H9 (cell line): ENCODE data around the gene MBD2. TPM values are rescaled to one million over a fixed set of nuclear protein-coding genes. Genes with fewer than 3 reads are reported as not detected.

Experiments
- DNase-seq: peaks from one replicate; pipeline ENCODE4 v3.0.0-alpha.2; 2017
- H2AFZ ChIP-seq: one replicate; pipeline ENCODE4 v1.6.1; 2013; ENCODE audit warnings: mild to moderate bottlenecking, low read length, control low read depth, moderate library complexity
- H2AK5ac ChIP-seq: 2 replicates; pipeline ENCODE4 v1.6.1; 2013; ENCODE audit warnings: low read length, control low read depth, mixed read lengths; ENCODE audit not compliant: insufficient read length
- H2BK120ac ChIP-seq: one replicate; pipeline ENCODE4 v1.6.1; 2013; ENCODE audit warnings: low read depth, mild to moderate bottlenecking, low read length, control low read depth, inconsistent platforms; ENCODE audit not compliant: poor library complexity, severe bottlenecking
- H2BK12ac ChIP-seq: 2 replicates; pipeline ENCODE4 v1.6.1; 2013; ENCODE audit warnings: low read length, control low read depth, mixed read lengths, low read depth; ENCODE audit not compliant: insufficient read length
- H2BK15ac ChIP-seq: 2 replicates; pipeline ENCODE4 v1.6.1; 2013; ENCODE audit warnings: low read depth, low read length, control low read depth
- H2BK20ac ChIP-seq: one replicate; pipeline ENCODE4 v1.6.1; 2013; ENCODE audit warnings: low read depth, mild to moderate bottlenecking, low read length, control low read depth, inconsistent platforms; ENCODE audit not compliant: poor library complexity, severe bottlenecking
- H2BK5ac ChIP-seq: 2 replicates; pipeline ENCODE4 v1.6.1; 2013; ENCODE audit warnings: low read length, control low read depth, mixed read lengths; ENCODE audit not compliant: insufficient read length
- H3K14ac ChIP-seq: 2 replicates; pipeline ENCODE4 v1.6.1; 2013; ENCODE audit warnings: low read length, control low read depth; ENCODE audit not compliant: insufficient read depth
- H3K18ac ChIP-seq: 2 replicates; pipeline ENCODE4 v1.6.1; 2013; ENCODE audit warnings: low read depth, mild to moderate bottlenecking, mixed read lengths, low read length, control low read depth; ENCODE audit not compliant: insufficient read length
- H3K23ac ChIP-seq: 2 replicates; pipeline ENCODE4 v1.6.1; 2013; ENCODE audit warnings: low read length, control low read depth, mixed read lengths, low read depth; ENCODE audit not compliant: insufficient read length
- H3K23me2 ChIP-seq: 2 replicates; pipeline ENCODE4 v1.6.1; 2013; ENCODE audit warnings: low read depth, mild to moderate bottlenecking, mixed read lengths, low read length, control low read depth; ENCODE audit not compliant: insufficient read length, poor library complexity, severe bottlenecking
- H3K27ac ChIP-seq: 2 replicates; pipeline ENCODE4 v1.5.1; 2013; ENCODE audit warnings: low read length, control low read depth, mixed read lengths, low read depth; ENCODE audit not compliant: insufficient read length
- H3K27me3 ChIP-seq: 2 replicates; pipeline ENCODE4 v1.6.1; 2013; ENCODE audit warnings: low read length, control low read depth, inconsistent platforms; ENCODE audit not compliant: insufficient read depth
- H3K4ac ChIP-seq: 2 replicates; pipeline ENCODE4 v1.6.1; 2013; ENCODE audit warnings: low read depth, mild to moderate bottlenecking, control low read depth, inconsistent platforms, low read length, moderate library complexity
- H3K4me1 ChIP-seq: 2 replicates; pipeline ENCODE4 v1.6.1; 2013; ENCODE audit warnings: low read length, control low read depth, inconsistent platforms; ENCODE audit not compliant: insufficient read depth
- H3K4me2 ChIP-seq: 2 replicates; pipeline ENCODE4 v1.6.1; 2013; ENCODE audit warnings: low read length, control low read depth, mixed read lengths; ENCODE audit not compliant: insufficient read length, insufficient read depth
- H3K56ac ChIP-seq: 2 replicates; pipeline ENCODE4 v1.6.1; 2013; ENCODE audit warnings: low read depth, mild to moderate bottlenecking, mixed read lengths, low read length, control low read depth; ENCODE audit not compliant: insufficient read length
- H3K79me1 ChIP-seq: 2 replicates; pipeline ENCODE4 v1.6.1; 2013; ENCODE audit warnings: low read depth, mild to moderate bottlenecking, moderate library complexity, low read length, control low read depth, inconsistent platforms; ENCODE audit not compliant: insufficient read depth, poor library complexity, severe bottlenecking
- H3K79me2 ChIP-seq: 2 replicates; pipeline ENCODE4 v1.6.1; 2013; ENCODE audit warnings: low read length, control low read depth, inconsistent platforms; ENCODE audit not compliant: insufficient read depth
- H3K9ac ChIP-seq: 2 replicates; pipeline ENCODE4 v1.6.1; 2013; ENCODE audit warnings: low read length, control low read depth, mixed read lengths; ENCODE audit not compliant: insufficient read length; ENCODE audit errors: extremely low read depth
- H3K9me3 ChIP-seq: one replicate; pipeline ENCODE4 v1.6.1; 2013; ENCODE audit warnings: low read depth, low read length, inconsistent platforms; ENCODE audit not compliant: control insufficient read depth
- H3T11ph ChIP-seq: one replicate; pipeline ENCODE4 v1.6.1; 2013; ENCODE audit warnings: mild to moderate bottlenecking, low read length, control low read depth, inconsistent platforms
- H4K20me1 ChIP-seq: one replicate; pipeline ENCODE4 v1.6.1; 2013; ENCODE audit not compliant: control insufficient read depth, insufficient read length, insufficient read depth
- H4K5ac ChIP-seq: 2 replicates; pipeline ENCODE4 v1.6.1; 2013; ENCODE audit warnings: low read depth, mild to moderate bottlenecking, mixed read lengths, low read length, control low read depth; ENCODE audit not compliant: insufficient read length
- H4K8ac ChIP-seq: replicated peaks from 2 replicates; pipeline ENCODE4 v1.6.1; 2013; ENCODE audit warnings: low read length, control low read depth, mixed read lengths, low read depth; ENCODE audit not compliant: insufficient read length
- H4K91ac ChIP-seq: 2 replicates; pipeline ENCODE4 v1.6.1; 2013; ENCODE audit warnings: low read depth, mild to moderate bottlenecking, moderate library complexity, mixed read lengths, low read length, control low read depth; ENCODE audit not compliant: insufficient read length
- H3K27ac Mint-ChIP-seq, 3 experiments: 2 replicates in 2 of 3; 3 replicates in 1 of 3; pipeline ENCODE4 v1.8.0; 2020 to 2021; ENCODE audit warnings: mixed read lengths in 3 of 3, mild to moderate bottlenecking in 1 of 3, moderate library complexity in 1 of 3
- H3K27me3 Mint-ChIP-seq: 2 replicates; pipeline ENCODE4 v1.8.0; 2021; ENCODE audit warnings: low read depth, mild to moderate bottlenecking, moderate library complexity, mixed read lengths
- H3K36me3 Mint-ChIP-seq, 3 experiments: 2 replicates in 2 of 3; 3 replicates in 1 of 3; pipeline ENCODE4 v1.8.0; 2020 to 2021; ENCODE audit warnings: low read depth in 3 of 3, mixed read lengths in 3 of 3; ENCODE audit not compliant: insufficient read depth in 1 of 3
- H3K4me1 Mint-ChIP-seq, 2 experiments: 2 replicates each; pipeline ENCODE4 v1.8.0; 2020; ENCODE audit warnings: mixed read lengths in 2 of 2
- H3K4me3 Mint-ChIP-seq, 2 experiments: 2 replicates in 1 of 2; 3 replicates in 1 of 2; pipeline ENCODE4 v1.8.0; 2020 to 2021; ENCODE audit warnings: mild to moderate bottlenecking in 2 of 2, mixed read lengths in 2 of 2, moderate library complexity in 1 of 2
- H3K9me3 Mint-ChIP-seq, 2 experiments: 2 replicates in 1 of 2; 3 replicates in 1 of 2; pipeline ENCODE4 v1.8.0; 2020; ENCODE audit warnings: mild to moderate bottlenecking in 2 of 2, mixed read lengths in 2 of 2, moderate library complexity in 1 of 2
- WGBS: extraction: QIAGEN DNeasy Blood & Tissue Kit; methylation state at CpG from one replicate; pipeline ENCODE4 v1.1.7; 2013; ENCODE audit warnings: missing lambda C conversion rate, low lambda C conversion rate, mixed read lengths; ENCODE audit not compliant: insufficient read length; ENCODE audit errors: extremely low coverage; 5-methylcytosine and 5-hydroxymethylcytosine counted together
- total RNA-seq: library from RNA; stranded (reverse); gene quantifications from 2 replicates; pipeline ENCODE4 v1.2.1, GENCODE V29; 2021
- TF ChIP-seq, protein P1 (sequence below): fragments of 200-600 bp; sonication (generic); conservative IDR thresholded peaks from 3 replicates; pipeline ENCODE4 v1.8.0; 2021; ENCODE audit warnings: antibody characterized with exemption, mild to moderate bottlenecking

The MBD2 gene
- total RNA-seq, 1 experiment from 2014 or later = 34.0 TPM

DNA sequence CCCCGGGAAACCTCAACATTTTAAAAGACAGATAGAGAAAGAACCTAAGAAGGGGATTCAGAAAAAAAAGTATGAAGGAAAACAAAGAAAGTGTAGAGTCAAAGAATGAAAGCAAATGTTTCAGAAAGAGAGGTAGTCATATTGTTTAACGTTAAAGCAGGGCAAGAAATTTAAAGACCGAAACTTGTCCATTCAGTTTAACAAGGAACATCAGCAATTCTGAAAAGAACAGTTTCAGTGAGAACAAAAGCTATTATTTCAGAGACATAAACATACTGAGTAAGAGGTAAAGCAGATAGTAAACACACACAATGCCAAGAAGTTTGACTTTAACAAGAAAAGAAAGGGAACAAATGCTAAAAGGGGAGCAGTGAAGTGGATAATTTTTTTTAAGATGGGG lies 41.1 kb downstream of the MBD2 start:
- TF ChIP-seq, protein P1, sequence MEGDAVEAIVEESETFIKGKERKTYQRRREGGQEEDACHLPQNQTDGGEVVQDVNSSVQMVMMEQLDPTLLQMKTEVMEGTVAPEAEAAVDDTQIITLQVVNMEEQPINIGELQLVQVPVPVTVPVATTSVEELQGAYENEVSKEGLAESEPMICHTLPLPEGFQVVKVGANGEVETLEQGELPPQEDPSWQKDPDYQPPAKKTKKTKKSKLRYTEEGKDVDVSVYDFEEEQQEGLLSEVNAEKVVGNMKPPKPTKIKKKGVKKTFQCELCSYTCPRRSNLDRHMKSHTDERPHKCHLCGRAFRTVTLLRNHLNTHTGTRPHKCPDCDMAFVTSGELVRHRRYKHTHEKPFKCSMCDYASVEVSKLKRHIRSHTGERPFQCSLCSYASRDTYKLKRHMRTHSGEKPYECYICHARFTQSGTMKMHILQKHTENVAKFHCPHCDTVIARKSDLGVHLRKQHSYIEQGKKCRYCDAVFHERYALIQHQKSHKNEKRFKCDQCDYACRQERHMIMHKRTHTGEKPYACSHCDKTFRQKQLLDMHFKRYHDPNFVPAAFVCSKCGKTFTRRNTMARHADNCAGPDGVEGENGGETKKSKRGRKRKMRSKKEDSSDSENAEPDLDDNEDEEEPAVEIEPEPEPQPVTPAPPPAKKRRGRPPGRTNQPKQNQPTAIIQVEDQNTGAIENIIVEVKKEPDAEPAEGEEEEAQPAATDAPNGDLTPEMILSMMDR = no peak

More for the DNA sequence above, 41.1 kb downstream of the MBD2 start:
- no peaks in the 10 kb centered on the region for H3K27me3 Mint-ChIP-seq
- no peak overlapping the region for H3K4me3 Mint-ChIP-seq
- H3T11ph ChIP-seq = no peak overlapping the region
- H3K56ac ChIP-seq = no peak overlapping the region
- DNase-seq = no peak
- no peak overlapping the region for H2BK12ac ChIP-seq
- H2BK15ac ChIP-seq = no peak overlapping the region
- H3K27me3 ChIP-seq = no peaks in the 10 kb centered on the region
- H2AK5ac ChIP-seq = no peak overlapping the region
- H3K9me3 Mint-ChIP-seq = peaks cover 5 to 11% of the 10 kb centered on the region in 2 experiments; a peak in 4 of 5 replicates
- H3K23ac ChIP-seq = no peak overlapping the region
- no peak overlapping the region for H3K4me2 ChIP-seq
- H2AFZ ChIP-seq = no peak overlapping the region
- H2BK20ac ChIP-seq = no peak overlapping the region
- H3K4ac ChIP-seq = no peak overlapping the region
- H4K20me1 ChIP-seq = no peaks in the 10 kb centered on the region
- H3K9ac ChIP-seq = no peak overlapping the region
- H3K79me2 ChIP-seq = no peaks in the 10 kb centered on the region
- H3K4me1 Mint-ChIP-seq = peaks cover 5 to 8% of the 10 kb centered on the region in 2 experiments
- H3K79me1 ChIP-seq = no peaks in the 10 kb centered on the region
- no peaks in the 10 kb centered on the region for H3K23me2 ChIP-seq
- H2BK5ac ChIP-seq = no peak overlapping the region
- no CpG with 5 or more reads among the region's 3 CpGs for WGBS
- H2BK120ac ChIP-seq = no peak overlapping the region
- no peak overlapping the region for H3K27ac ChIP-seq
- H3K36me3 Mint-ChIP-seq = peaks cover 2 to 15% (median 2%) of the 10 kb centered on the region in 3 experiments
- H3K9me3 ChIP-seq = no peaks in the 10 kb centered on the region
- no peak overlapping the region for H4K8ac ChIP-seq
- no peak overlapping the region for H4K91ac ChIP-seq
- H4K5ac ChIP-seq = no peak overlapping the region
- no peak overlapping the region for H3K14ac ChIP-seq
- no peaks in the 10 kb centered on the region; the same call in 1 of the 2 replicates for H3K4me1 ChIP-seq
- no peak overlapping the region for H3K18ac ChIP-seq
- H3K27ac Mint-ChIP-seq = no peak overlapping the region
